CD4-positive, alpha-beta T cell (primary cell): ENCODE measurements around the gene SESN3. TPM values are rescaled to one million over a fixed set of nuclear protein-coding genes. Genes with fewer than 3 reads are reported as not detected.

ENCODE experiments used
- ATAC-seq: fragments of 200-7000 bp; cut with Tn5 transposase; one replicate; pipeline ENCODE4 v1.10.0; 2022; ENCODE audit warnings: mild to moderate bottlenecking; ENCODE audit not compliant: poor library complexity
- CTCF ChIA-PET: fragments of 350-600 bp; sonication (Branson Sonifier 250); formaldehyde crosslinking; loops from one replicate; lab custom pipeline; 2021; ENCODE audit warnings: antibody characterized with exemption, inconsistent platforms; lab: Charles Lee
- POLR2A ChIA-PET: fragments of 350-600 bp; sonication (Branson Sonifier 250); formaldehyde crosslinking; loops from one replicate; lab custom pipeline; 2021; ENCODE audit warnings: antibody characterized with exemption, inconsistent platforms; lab: Charles Lee
- DNase-seq, 14 experiments: peaks; one replicate each; pipeline ENCODE4 v3.0.0-alpha.2; 2013 to 2020; ENCODE audit warnings: mixed read lengths in 2 of 14
- H3K27ac ChIP-seq, 2 donors: one replicate each; pipeline versions ENCODE4 v1.5.1 to v1.7.0; 2013; ENCODE audit warnings: low read length in 2 of 2, low read depth in 1 of 2, mild to moderate bottlenecking in 1 of 2
- H3K27me3 ChIP-seq, 2 experiments: 1 replicate in 1 of 2; 2 replicates in 1 of 2; pipeline versions ENCODE4 v1.6.1 to v1.7.0; 2013; ENCODE audit warnings: low read length in 2 of 2, control low read depth in 1 of 2, mild to moderate bottlenecking in 1 of 2, moderate library complexity in 1 of 2; ENCODE audit not compliant: insufficient read depth in 2 of 2, control insufficient read depth in 1 of 2
- H3K36me3 ChIP-seq: one replicate; pipeline ENCODE4 v1.6.1; 2013; ENCODE audit warnings: low read length, control low read depth; ENCODE audit not compliant: insufficient read depth
- H3K4me1 ChIP-seq: one replicate; pipeline ENCODE4 v1.6.1; 2013; ENCODE audit warnings: low read length, control low read depth; ENCODE audit not compliant: insufficient read depth
- H3K4me3 ChIP-seq: one replicate; pipeline ENCODE4 v1.5.1; 2013; ENCODE audit warnings: mild to moderate bottlenecking, low read length, moderate library complexity
- H3K9me3 ChIP-seq, 2 experiments: 1 replicate in 1 of 2; 2 replicates in 1 of 2; pipeline versions ENCODE4 v1.6.1 to v1.7.0; 2013; ENCODE audit warnings: low read length in 2 of 2, mild to moderate bottlenecking in 2 of 2, control low read depth in 1 of 2, moderate library complexity in 1 of 2; ENCODE audit not compliant: control insufficient read depth in 1 of 2, insufficient read depth in 1 of 2
- H3K27ac Mint-ChIP-seq: one replicate; pipeline ENCODE4 v1.8.0; 2020; ENCODE audit warnings: mixed read lengths
- H3K27me3 Mint-ChIP-seq: one replicate; pipeline ENCODE4 v1.8.0; 2021; ENCODE audit warnings: mixed read lengths
- H3K36me3 Mint-ChIP-seq: one replicate; pipeline ENCODE4 v1.8.0; 2021; ENCODE audit warnings: low read depth, mixed read lengths
- H3K4me1 Mint-ChIP-seq: one replicate; pipeline ENCODE4 v1.8.0; 2021; ENCODE audit warnings: low read depth, mixed read lengths
- H3K4me3 Mint-ChIP-seq: one replicate; pipeline ENCODE4 v1.8.0; 2020; ENCODE audit warnings: mild to moderate bottlenecking, mixed read lengths
- H3K9me3 Mint-ChIP-seq: one replicate; pipeline ENCODE4 v1.8.0; 2020; ENCODE audit warnings: mixed read lengths
- CTCF ChIP-seq: fragments of 200-600 bp; IDR thresholded peaks from one replicate; pipeline ENCODE4 v1.8.0; 2022; ENCODE audit warnings: antibody characterized with exemption, mild to moderate bottlenecking
- intact Hi-C, 2 experiments: fragments of 100-400 bp; cut with DNase I in 1 of 2; cut with micrococcal nuclease in 1 of 2; formaldehyde crosslinking; loops; one replicate each; pipeline versions ENCODE4 v1.15.1 to v1.9.0; 2023 to 2025; cut with DNase I, micrococcal nuclease
- total RNA-seq, 174 experiments: library from RNA in 2 of 174; stranded (reverse) in 2 of 174; gene quantifications; one replicate each; pipeline ENCODE4 v1.2.3 and lab custom pipeline; 2021 to 2026

The SESN3 gene
- total RNA-seq, 2 experiments from 2014 or later: 63.9 to 69.1 TPM

- DNase-seq (no peak), ATAC-seq (no peak)
- TF ChIP-seq CTCF: no peak
- Mint-ChIP-seq H3K27me3 (no peaks in the 10 kb centered on the region), H3K4me1 (peaks cover 16% of the 10 kb centered on the region), H3K27ac (no peak overlapping the region), H3K9me3 (no peaks in the 10 kb centered on the region), H3K4me3 (no peak overlapping the region), H3K36me3 (no peaks in the 10 kb centered on the region)
- Histone ChIP-seq H3K27me3 (no peaks in the 10 kb centered on the region), H3K9me3 (no peaks in the 10 kb centered on the region), H3K4me3 (no peak overlapping the region), H3K27ac (no peak overlapping the region), H3K4me1 (peaks cover 4% of the 10 kb centered on the region), H3K36me3 (no peaks in the 10 kb centered on the region)
- CTCF ChIA-PET: no interaction called here
- POLR2A ChIA-PET: interaction anchor here (8.7 kb wide), 1 partner anchor 18 kb away, joined by 158 read pairs; the partner anchor contains the start of gene SESN3
- intact Hi-C loops: loop anchor here in 1 of 2 experiments (2.0 kb wide), 2 partner anchors 16 kb away; no protein-coding TSS in a partner anchor
Observed at GRCh38 chr11:95248666-95249467, 17.9 kb upstream of the SESN3 start.

- H3K27me3 ChIP-seq: no peaks in the 10 kb centered on the region
- Mint-ChIP-seq H3K9me3 (no peaks in the 10 kb centered on the region), H3K27ac (no peak overlapping the region), H3K4me1 (peaks cover 8% of the 10 kb centered on the region), H3K4me3 (no peak overlapping the region), H3K36me3 (no peaks in the 10 kb centered on the region), H3K27me3 (no peaks in the 10 kb centered on the region)
- no peak for TF ChIP-seq CTCF
- H3K36me3 ChIP-seq: no peaks in the 10 kb centered on the region
- H3K27ac ChIP-seq: no peak overlapping the region
- ATAC-seq (no peak), DNase-seq (no peak)
- no peaks in the 10 kb centered on the region for H3K4me1 ChIP-seq
- no peak overlapping the region for H3K4me3 ChIP-seq
- intact Hi-C loops: loop anchor here in 1 of 2 experiments (2.0 kb wide), 2 partner anchors 15 to 17 kb away; no protein-coding TSS in a partner anchor
- no peaks in the 10 kb centered on the region for H3K9me3 ChIP-seq
- CTCF ChIA-PET: interaction anchor here (0.8 kb wide), 1 partner anchor 13 kb away, joined by 3 read pairs; no protein-coding TSS in a partner anchor
- POLR2A ChIA-PET: interaction anchor here (8.7 kb wide), 1 partner anchor 17 kb away, joined by 158 read pairs; the partner anchor contains the start of gene SESN3
Observed at GRCh38 chr11:95247883-95248282, 16.9 kb upstream of the SESN3 start.

GRCh38 chr11:95247127-95247684 lies 16.2 kb upstream of the SESN3 start:
- H3K27ac Mint-ChIP-seq: no peak overlapping the region
- H3K9me3 ChIP-seq: no peaks in the 10 kb centered on the region
- no peaks in the 10 kb centered on the region for H3K36me3 Mint-ChIP-seq
- peaks cover under 1% of the 10 kb centered on the region for H3K4me1 Mint-ChIP-seq
- H3K4me1 ChIP-seq: no peaks in the 10 kb centered on the region
- POLR2A ChIA-PET: no interaction called here
- intact Hi-C loops: no loop called here
- no peaks in the 10 kb centered on the region for H3K27me3 ChIP-seq
- H3K9me3 Mint-ChIP-seq: no peaks in the 10 kb centered on the region
- H3K27ac ChIP-seq: no peak overlapping the region
- H3K36me3 ChIP-seq: no peaks in the 10 kb centered on the region
- no peaks in the 10 kb centered on the region for H3K27me3 Mint-ChIP-seq
- H3K4me3 ChIP-seq: no peak overlapping the region
- no peak for ATAC-seq
- DNase-seq: no peak
- TF ChIP-seq CTCF: no peak
- no peak overlapping the region for H3K4me3 Mint-ChIP-seq
- CTCF ChIA-PET: interaction anchor here (0.8 kb wide), 1 partner anchor 13 kb away, joined by 3 read pairs; no protein-coding TSS in a partner anchor
